Astrocyte (in vitro differentiated cells and primary cell): ENCODE results near the gene REXO1.

Source experiments
- EZH2 ChIP-seq: IDR thresholded peaks from 2 replicates; pipeline ENCODE4 v1.6.1; 2012; ENCODE audit warnings: mild to moderate bottlenecking, low read length, inconsistent platforms; ENCODE audit not compliant: insufficient read depth
- TF ChIP-seq, protein P1 (sequence below): IDR thresholded peaks from 2 replicates; pipeline ENCODE4 v1.5.1; 2011; ENCODE audit warnings: low read depth, mild to moderate bottlenecking, inconsistent platforms, low read length, moderate library complexity; ENCODE audit not compliant: insufficient read depth

DNA sequence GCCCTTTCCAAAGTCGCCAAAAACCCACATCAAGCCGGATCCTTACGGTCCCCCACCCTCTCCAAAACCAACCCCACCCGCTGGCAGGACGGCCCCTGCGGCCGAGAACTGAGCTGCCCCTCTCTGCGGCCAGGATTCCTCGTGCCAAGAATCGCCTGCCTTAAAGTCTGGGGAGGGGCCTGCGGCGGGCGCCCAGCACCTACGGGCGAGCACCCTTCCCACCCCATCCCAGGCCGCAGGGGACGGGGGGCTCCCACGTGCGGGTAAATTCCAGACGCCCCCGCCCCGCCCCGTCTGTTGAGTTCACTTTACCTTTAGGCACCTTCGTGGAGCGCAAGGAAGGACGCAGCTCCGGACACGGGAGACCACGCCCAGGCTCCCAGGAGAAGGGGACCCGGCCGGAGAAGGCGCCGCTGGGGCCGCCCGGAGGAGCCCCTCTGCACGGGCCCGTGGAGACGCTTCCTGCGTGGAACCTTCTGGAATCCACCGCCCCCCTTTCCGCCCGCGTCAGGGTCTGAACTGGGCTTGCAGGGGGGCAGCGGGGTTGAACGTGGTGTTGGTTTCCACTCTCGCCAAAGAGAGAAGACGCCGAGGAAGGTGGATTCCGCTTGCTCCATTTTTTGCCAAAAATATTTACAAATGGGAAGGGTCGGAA is 72.2 kb downstream of the REXO1 start:
- TF ChIP-seq, protein P1, sequence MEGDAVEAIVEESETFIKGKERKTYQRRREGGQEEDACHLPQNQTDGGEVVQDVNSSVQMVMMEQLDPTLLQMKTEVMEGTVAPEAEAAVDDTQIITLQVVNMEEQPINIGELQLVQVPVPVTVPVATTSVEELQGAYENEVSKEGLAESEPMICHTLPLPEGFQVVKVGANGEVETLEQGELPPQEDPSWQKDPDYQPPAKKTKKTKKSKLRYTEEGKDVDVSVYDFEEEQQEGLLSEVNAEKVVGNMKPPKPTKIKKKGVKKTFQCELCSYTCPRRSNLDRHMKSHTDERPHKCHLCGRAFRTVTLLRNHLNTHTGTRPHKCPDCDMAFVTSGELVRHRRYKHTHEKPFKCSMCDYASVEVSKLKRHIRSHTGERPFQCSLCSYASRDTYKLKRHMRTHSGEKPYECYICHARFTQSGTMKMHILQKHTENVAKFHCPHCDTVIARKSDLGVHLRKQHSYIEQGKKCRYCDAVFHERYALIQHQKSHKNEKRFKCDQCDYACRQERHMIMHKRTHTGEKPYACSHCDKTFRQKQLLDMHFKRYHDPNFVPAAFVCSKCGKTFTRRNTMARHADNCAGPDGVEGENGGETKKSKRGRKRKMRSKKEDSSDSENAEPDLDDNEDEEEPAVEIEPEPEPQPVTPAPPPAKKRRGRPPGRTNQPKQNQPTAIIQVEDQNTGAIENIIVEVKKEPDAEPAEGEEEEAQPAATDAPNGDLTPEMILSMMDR: no peak
- peak; percentile 77 for TF ChIP-seq EZH2
